Panc1 (cell line): ENCODE measurements around the gene ITIH2. TPM values are rescaled to one million over a fixed set of nuclear protein-coding genes. Genes with fewer than 3 reads are reported as not detected.
"Not testable (repeated sequence)": the region's sequence is repeated elsewhere in the genome, so short reads cannot be mapped to it uniquely, and the experiment has no call there.

Experiments
- ATAC-seq: fragments of 200-7000 bp; cut with Tn5 transposase; 2 replicates; pipeline ENCODE4 v1.9.1; 2020; ENCODE audit warnings: mild to moderate bottlenecking, moderate library complexity
- BruUV-seq: library from RNA; stranded (reverse); fragments of 400-500 nt; replicated peaks from 2 replicates; lab custom pipeline; 2021; lab: Mats Ljungman, UMichigan
- CTCF ChIA-PET: fragments of 300-600 bp; sonication (Branson Sonifier 250); formaldehyde crosslinking; loops from one replicate; lab custom pipeline; 2022; ENCODE audit warnings: antibody characterized with exemption; lab: Charles Lee
- POLR2A ChIA-PET: fragments of 300-600 bp; sonication (Branson Sonifier 250); formaldehyde crosslinking; loops from one replicate; lab custom pipeline; 2022; ENCODE audit warnings: antibody characterized with exemption; lab: Charles Lee
- DNase-seq: peaks from one replicate; pipeline ENCODE4 v3.0.0-alpha.2; 2010; ENCODE audit warnings: low read depth, low spot score
- H3K27ac ChIP-seq: 2 replicates; pipeline ENCODE4 v1.5.1; 2011; ENCODE audit warnings: mild to moderate bottlenecking, low read length, inconsistent platforms
- H3K27me3 ChIP-seq: fragments of 200-500 bp; sonication (Bioruptor generic); 2 replicates; pipeline ENCODE4 v1.6.0; 2014; ENCODE audit warnings: low read length, inconsistent platforms; ENCODE audit not compliant: control insufficient read depth, insufficient read depth
- H3K36me3 ChIP-seq: fragments of 200-500 bp; sonication (Bioruptor generic); 2 replicates; pipeline ENCODE4 v1.5.1; 2014; ENCODE audit warnings: inconsistent platforms, mild to moderate bottlenecking, low read length, moderate library complexity; ENCODE audit not compliant: control insufficient read depth, insufficient read depth
- H3K4me1 ChIP-seq: 2 replicates; pipeline ENCODE4 v1.5.1; 2011; ENCODE audit warnings: inconsistent platforms, mild to moderate bottlenecking, low read length, moderate library complexity; ENCODE audit not compliant: control insufficient read depth, insufficient read depth
- H3K4me3 ChIP-seq, 2 experiments: 2 replicates each; pipeline ENCODE4 v1.5.1; 2011 to 2012; ENCODE audit warnings: low read depth in 2 of 2, low read length in 2 of 2, mild to moderate bottlenecking in 2 of 2, inconsistent platforms in 1 of 2, moderate library complexity in 1 of 2
- H3K9me3 ChIP-seq: fragments of 200-500 bp; sonication (Bioruptor generic); 2 replicates; pipeline ENCODE4 v1.5.1; 2014; ENCODE audit warnings: low read depth, mild to moderate bottlenecking, inconsistent platforms, low read length, moderate library complexity; ENCODE audit not compliant: control insufficient read depth, insufficient read depth
- POLR2AphosphoS5 ChIP-seq: IDR thresholded peaks from 2 replicates; pipeline ENCODE4 v1.6.1; 2012; ENCODE audit warnings: mild to moderate bottlenecking, low read depth, low read length, moderate library complexity
- SIN3A ChIP-seq: IDR thresholded peaks from 2 replicates; pipeline ENCODE4 v1.6.1; 2012; ENCODE audit warnings: low read depth, mild to moderate bottlenecking, low read length, moderate library complexity, borderline replicate concordance; ENCODE audit not compliant: insufficient read depth
- TCF7L2 ChIP-seq: IDR thresholded peaks from 2 replicates; pipeline ENCODE4 v1.6.1; 2011; ENCODE audit warnings: mild to moderate bottlenecking, low read depth, low read length, inconsistent platforms
- in situ Hi-C: cut with HindIII; loops from 2 replicates; pipeline ENCODE4 v1.10.0; 2016; ENCODE audit warnings: low sequenced_read_pairs, low pct_unique_long_range_greater_than_20kb
- intact Hi-C: fragments of 100-400 bp; cut with micrococcal nuclease; formaldehyde crosslinking; loops from one replicate; pipeline ENCODE4 v1.10.0; 2022; ENCODE audit not compliant: unreplicated experiment
- total RNA-seq: library from RNA; stranded (reverse); gene quantifications from one replicate; pipeline ENCODE4 v1.2.1, GENCODE V29; 2021; ENCODE audit not compliant: unreplicated experiment
- TF ChIP-seq, protein P1 (sequence below), 2 experiments: IDR thresholded peaks; 2 replicates each; pipeline ENCODE4 v1.6.1; 2011 to 2012; ENCODE audit warnings: low read depth in 2 of 2, control low read depth in 1 of 2, low read length in 1 of 2, mild to moderate bottlenecking in 1 of 2, moderate library complexity in 1 of 2; ENCODE audit not compliant: insufficient read depth in 1 of 2
- TF ChIP-seq, protein P2 (sequence below): fragments of 450-650 bp; IDR thresholded peaks from 2 replicates; pipeline ENCODE4 v1.5.1; 2017; ENCODE audit warnings: mild to moderate bottlenecking

The ITIH2 gene
- total RNA-seq, 1 experiment from 2014 or later, result 0.67 TPM

DNA sequence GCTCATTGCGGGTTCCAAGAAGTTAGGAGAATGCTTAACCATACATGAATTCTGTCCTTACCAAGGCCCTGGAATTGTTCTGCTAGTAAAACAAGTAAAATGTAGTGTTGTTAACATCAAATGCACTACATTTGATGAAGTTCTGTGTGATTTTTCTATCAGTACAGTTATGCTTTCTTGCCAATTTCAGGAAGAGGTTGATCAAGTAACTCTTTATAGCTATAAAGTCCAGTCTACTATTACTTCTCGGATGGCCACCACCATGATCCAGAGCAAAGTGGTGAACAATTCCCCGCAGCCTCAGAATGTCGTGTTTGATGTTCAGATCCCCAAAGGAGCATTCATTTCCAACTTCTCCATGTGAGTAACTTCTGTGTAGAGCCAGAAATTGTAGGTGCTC, 5.7 kb downstream of the ITIH2 start:
- no peaks in the 10 kb centered on the region for H3K4me1 ChIP-seq
- intact Hi-C loops (no loop called here), in situ Hi-C loops (no loop called here)
- ChIA-PET CTCF (no interaction called here), POLR2A (no interaction called here)
- H3K4me3 ChIP-seq, result no peak overlapping the region
- TF ChIP-seq POLR2AphosphoS5, result no peak
- TF ChIP-seq, protein P1, sequence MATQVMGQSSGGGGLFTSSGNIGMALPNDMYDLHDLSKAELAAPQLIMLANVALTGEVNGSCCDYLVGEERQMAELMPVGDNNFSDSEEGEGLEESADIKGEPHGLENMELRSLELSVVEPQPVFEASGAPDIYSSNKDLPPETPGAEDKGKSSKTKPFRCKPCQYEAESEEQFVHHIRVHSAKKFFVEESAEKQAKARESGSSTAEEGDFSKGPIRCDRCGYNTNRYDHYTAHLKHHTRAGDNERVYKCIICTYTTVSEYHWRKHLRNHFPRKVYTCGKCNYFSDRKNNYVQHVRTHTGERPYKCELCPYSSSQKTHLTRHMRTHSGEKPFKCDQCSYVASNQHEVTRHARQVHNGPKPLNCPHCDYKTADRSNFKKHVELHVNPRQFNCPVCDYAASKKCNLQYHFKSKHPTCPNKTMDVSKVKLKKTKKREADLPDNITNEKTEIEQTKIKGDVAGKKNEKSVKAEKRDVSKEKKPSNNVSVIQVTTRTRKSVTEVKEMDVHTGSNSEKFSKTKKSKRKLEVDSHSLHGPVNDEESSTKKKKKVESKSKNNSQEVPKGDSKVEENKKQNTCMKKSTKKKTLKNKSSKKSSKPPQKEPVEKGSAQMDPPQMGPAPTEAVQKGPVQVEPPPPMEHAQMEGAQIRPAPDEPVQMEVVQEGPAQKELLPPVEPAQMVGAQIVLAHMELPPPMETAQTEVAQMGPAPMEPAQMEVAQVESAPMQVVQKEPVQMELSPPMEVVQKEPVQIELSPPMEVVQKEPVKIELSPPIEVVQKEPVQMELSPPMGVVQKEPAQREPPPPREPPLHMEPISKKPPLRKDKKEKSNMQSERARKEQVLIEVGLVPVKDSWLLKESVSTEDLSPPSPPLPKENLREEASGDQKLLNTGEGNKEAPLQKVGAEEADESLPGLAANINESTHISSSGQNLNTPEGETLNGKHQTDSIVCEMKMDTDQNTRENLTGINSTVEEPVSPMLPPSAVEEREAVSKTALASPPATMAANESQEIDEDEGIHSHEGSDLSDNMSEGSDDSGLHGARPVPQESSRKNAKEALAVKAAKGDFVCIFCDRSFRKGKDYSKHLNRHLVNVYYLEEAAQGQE (IDR thresholded peaks at IDR 0.05; ENCODE audit: insufficient read depth in 1 of 2, low read depth in 2 of 2, low read length in 1 of 2), result no peak
- TF ChIP-seq, protein P2, sequence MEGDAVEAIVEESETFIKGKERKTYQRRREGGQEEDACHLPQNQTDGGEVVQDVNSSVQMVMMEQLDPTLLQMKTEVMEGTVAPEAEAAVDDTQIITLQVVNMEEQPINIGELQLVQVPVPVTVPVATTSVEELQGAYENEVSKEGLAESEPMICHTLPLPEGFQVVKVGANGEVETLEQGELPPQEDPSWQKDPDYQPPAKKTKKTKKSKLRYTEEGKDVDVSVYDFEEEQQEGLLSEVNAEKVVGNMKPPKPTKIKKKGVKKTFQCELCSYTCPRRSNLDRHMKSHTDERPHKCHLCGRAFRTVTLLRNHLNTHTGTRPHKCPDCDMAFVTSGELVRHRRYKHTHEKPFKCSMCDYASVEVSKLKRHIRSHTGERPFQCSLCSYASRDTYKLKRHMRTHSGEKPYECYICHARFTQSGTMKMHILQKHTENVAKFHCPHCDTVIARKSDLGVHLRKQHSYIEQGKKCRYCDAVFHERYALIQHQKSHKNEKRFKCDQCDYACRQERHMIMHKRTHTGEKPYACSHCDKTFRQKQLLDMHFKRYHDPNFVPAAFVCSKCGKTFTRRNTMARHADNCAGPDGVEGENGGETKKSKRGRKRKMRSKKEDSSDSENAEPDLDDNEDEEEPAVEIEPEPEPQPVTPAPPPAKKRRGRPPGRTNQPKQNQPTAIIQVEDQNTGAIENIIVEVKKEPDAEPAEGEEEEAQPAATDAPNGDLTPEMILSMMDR, result no peak
- no peak for TF ChIP-seq TCF7L2
- no peak for TF ChIP-seq SIN3A
- H3K9me3 ChIP-seq, result no peaks in the 10 kb centered on the region
- no peaks in the 10 kb centered on the region for H3K36me3 ChIP-seq
- DNase-seq (no peak), ATAC-seq (no peak)
- peaks cover 6% of the 10 kb centered on the region for H3K27me3 ChIP-seq
- no TSS peak for BruUV-seq
- H3K27ac ChIP-seq, result no peak overlapping the region

DNA sequence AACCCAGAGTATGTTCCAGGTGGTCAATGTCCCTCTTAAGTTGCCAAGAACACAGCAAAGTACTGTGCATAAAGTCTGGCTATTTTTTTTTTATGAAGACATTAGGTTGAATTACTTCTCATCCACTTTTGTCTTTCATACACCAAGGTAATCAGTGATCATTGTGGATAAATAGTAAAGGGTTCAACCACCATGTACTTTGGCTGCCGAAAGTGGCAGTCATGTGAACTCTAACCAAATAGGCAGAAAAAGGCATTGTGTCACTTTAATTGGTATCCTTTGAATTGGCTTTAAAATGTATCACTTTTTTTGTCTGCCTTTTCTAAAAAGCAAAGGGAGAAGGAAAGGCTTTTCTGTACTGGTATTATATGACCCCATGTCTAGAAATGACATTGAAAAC, 7.3 kb downstream of the ITIH2 start:
- Histone ChIP-seq H3K9me3 (no peaks in the 10 kb centered on the region), H3K27me3 (peaks cover 6% of the 10 kb centered on the region; the same call in 1 of the 2 replicates), H3K4me1 (no peaks in the 10 kb centered on the region), H3K36me3 (no peaks in the 10 kb centered on the region), H3K27ac (no peak overlapping the region), H3K4me3 (no peak overlapping the region)
- DNase-seq (no peak), ATAC-seq (no peak)
- no TSS peak for BruUV-seq
- POLR2A ChIA-PET, result no interaction called here
- CTCF ChIA-PET, result no interaction called here
- in situ Hi-C loops (no loop called here), intact Hi-C loops (no loop called here)
- no peak for TF ChIP-seq POLR2AphosphoS5
- TF ChIP-seq, protein P1 (IDR thresholded peaks at IDR 0.05; ENCODE audit: insufficient read depth in 1 of 2, low read depth in 2 of 2, low read length in 1 of 2), result no peak
- TF ChIP-seq, protein P2, result no peak
- no peak for TF ChIP-seq TCF7L2
- no peak for TF ChIP-seq SIN3A

DNA sequence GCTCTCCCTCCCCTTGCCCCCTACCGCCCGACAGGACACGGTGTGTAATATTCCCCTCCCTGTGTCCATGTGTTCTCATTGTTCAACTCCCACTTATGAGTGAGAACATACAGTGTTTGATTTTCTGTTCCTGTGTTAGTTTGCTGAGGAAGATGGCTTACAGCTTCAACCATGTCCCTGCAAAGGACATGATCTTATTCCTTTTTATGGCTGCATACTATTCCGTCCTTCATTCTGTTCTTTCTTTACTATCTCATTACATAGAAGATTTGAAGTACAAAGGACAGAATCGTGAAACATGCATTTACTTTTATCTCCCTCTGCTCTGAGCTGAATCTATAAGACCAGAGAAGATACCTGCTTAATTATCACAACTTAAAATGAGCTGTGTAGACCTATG, 8.0 kb downstream of the ITIH2 start:
- not testable (repeated sequence) for H3K27me3 ChIP-seq, BruUV-seq

More for the DNA sequence above, 8.0 kb downstream of the ITIH2 start:
- H3K27ac ChIP-seq, H3K9me3 ChIP-seq, DNase-seq, intact Hi-C loops, ATAC-seq, H3K4me1 ChIP-seq, POLR2A ChIA-PET, H3K36me3 ChIP-seq, H3K4me3 ChIP-seq, in situ Hi-C loops, CTCF ChIA-PET: not testable (repeated sequence)
